ENCODE data around the gene TMUB1. TPM values are rescaled to one million over a fixed set of nuclear protein-coding genes. Genes with fewer than 3 reads are reported as not detected.

TMUB1 gene
- polyA plus RNA-seq, 3 donors from 2014 or later, result 47.5 to 57.5 (median 49.6) TPM

DNA sequence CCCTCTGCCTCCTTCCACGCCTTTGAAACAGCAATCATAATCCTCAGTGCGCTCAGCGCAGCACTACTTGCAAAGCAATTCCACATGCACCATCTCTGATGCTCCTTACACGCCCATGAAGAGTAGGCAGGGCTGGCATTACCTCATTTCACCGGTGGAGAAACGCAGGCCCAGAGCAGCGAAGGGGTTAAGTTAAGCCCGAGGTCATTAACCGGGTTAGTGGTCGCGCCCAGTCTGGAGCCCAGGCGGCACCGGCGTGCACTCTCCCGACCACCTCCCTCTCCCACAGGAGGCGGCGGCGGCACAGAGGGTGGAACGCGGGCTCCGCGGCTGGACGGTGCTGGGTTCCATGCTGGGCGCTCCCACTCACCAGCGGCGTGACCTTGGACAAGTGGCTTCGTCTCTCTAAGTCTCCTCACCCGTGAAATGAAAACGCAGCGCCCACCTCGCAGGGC is 3.2 kb downstream of the TMUB1 start:
- Mint-ChIP-seq H3K27ac (peak overlapping the region; percentile 53 to 84 (median 78)), H3K9me3 (no peaks in the 10 kb centered on the region), H3K36me3 (peaks cover 0 to 4% (median 0%) of the 10 kb centered on the region in 3 donors), H3K4me3 (peak overlapping the region; percentile 82 to 88 (median 85)), H3K4me1 (peaks cover 33 to 39% of the 10 kb centered on the region in 2 donors), H3K27me3 (ENCODE audit: low read depth in 3 of 3) (peaks cover 0 to 14% (median 2%) of the 10 kb centered on the region in 3 donors)
- no peak for DNase-seq

DNA sequence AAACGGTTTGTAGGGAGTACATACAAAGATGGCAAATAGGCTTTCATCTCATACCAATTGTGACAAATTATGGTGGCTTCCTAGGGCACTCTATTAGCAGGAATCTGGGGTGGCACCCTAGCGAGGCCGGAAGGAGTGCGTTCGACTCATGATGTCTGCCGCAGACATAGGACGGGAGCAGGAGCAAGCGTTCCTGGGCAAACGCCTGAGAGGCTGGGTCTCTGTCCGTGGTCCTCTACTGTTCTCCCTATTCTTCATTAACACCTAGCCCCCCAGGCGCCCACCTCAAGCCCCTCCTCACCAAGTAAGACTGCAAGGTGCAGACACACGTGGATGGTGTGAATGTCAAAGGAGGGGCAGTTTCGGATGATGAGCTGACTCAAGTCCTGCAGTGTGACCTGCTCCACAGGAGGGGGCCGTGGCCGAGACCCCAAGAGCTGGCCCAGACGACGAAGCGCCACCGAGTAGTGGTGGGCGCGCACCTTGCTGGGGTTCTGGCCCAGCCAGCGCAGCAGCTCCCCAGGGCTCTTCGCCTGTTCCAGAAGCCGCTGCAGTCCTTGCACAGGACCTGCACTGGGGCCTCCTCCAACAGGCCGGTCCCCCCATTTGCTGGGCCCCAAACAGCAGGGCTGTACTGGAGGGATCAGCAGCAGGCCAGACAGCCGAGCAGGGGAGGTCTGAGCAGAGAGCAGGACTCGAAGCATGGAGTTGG is 3.9 kb downstream of the TMUB1 start:
- H3K4me1 Mint-ChIP-seq, result peaks cover 29 to 35% of the 10 kb centered on the region in 2 donors
- H3K4me3 Mint-ChIP-seq, result peak overlapping the region; percentile 82 to 88 (median 85)
- no peak for DNase-seq
- H3K36me3 Mint-ChIP-seq, result peaks cover 0 to 4% (median 0%) of the 10 kb centered on the region in 3 donors
- peak overlapping the region; percentile 23 to 88 (median 80) for H3K27ac Mint-ChIP-seq
- H3K27me3 Mint-ChIP-seq (ENCODE audit: low read depth in 3 of 3), result peaks cover 0 to 11% (median 2%) of the 10 kb centered on the region in 3 donors
- no peaks in the 10 kb centered on the region for H3K9me3 Mint-ChIP-seq

DNA sequence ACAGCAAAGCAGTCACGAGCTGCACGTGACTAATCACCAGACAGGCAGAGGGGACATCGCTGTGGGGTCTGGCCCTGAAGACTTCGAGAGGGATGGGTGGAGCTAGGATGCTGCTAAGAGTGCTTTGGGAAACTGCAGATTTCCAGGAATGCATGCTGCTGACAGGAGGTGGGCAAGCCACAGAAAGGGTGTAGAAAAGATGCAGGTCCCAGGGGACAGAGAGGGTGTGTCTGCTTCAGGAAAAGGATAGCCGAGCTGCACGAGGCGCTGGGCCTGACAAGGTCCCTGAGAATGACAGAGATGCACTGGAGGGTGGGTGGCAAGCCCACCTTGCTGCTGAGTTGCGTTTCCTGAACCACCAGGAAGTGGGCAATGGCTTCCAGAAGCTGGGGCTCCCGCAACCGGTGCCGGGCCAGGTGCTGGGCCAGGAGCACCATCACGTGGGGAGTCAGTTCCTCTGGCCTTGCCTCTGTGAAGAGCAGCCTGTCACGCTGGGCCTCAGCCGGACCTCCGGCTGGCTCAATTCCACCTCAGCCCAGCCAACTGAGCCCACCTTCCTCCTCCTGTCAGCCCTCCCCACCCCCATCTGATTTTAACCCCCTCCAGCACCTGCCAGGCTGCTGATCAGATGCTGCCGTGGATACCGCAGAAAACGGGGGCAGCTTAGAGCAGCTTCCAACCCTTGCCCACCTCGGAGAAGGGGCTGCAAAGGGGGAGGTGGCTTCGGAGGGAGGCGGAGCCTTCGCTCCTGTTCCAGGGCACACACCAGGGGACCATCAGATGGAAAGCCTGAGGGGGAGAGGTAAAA is 4.9 kb downstream of the TMUB1 start:
- peak overlapping the region in 5 of 6 donors; percentile 40 to 88 (median 64) for H3K27ac Mint-ChIP-seq
- H3K9me3 Mint-ChIP-seq, result no peaks in the 10 kb centered on the region
- no peak for DNase-seq
- H3K4me1 Mint-ChIP-seq, result peaks cover 24 to 27% of the 10 kb centered on the region in 2 donors
- H3K36me3 Mint-ChIP-seq, result peaks cover 0 to 4% (median 0%) of the 10 kb centered on the region in 3 donors
- peaks cover 0 to 7% (median 2%) of the 10 kb centered on the region in 3 donors for H3K27me3 Mint-ChIP-seq (ENCODE audit: low read depth in 3 of 3)
- peak overlapping the region; percentile 76 to 85 (median 82) for H3K4me3 Mint-ChIP-seq

DNA sequence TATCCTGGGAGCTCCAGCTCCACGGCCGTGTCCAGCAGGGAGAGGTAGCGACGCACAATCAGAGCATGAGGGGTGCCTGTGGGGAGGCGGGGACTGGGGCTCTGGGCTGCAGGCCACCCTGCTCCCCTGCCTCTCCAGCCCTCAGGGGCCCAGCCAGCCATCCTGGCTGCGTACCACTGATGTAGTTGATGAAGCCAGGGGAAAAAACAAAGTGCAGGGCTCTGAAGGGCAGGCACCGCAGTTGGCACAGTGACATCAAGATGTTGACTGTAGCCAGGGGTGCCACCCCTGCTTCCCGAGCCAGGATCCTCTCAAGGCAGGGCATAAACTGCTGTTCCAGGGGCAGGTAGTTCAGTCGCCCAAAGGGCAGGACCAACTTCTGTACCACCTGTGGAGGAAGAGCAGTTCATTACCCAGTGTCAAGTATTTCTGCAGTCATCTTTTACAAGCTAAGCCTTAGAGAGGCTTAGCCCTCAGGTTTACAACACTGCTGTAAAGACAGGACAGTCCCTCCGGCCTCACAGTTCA is 5.5 kb downstream of the TMUB1 start:
- Mint-ChIP-seq H3K9me3 (no peaks in the 10 kb centered on the region), H3K4me1 (peaks cover 22 to 24% of the 10 kb centered on the region in 2 donors), H3K27me3 (ENCODE audit: low read depth in 3 of 3) (peaks cover 0 to 7% (median 2%) of the 10 kb centered on the region in 3 donors), H3K36me3 (peaks cover 0 to 4% (median 0%) of the 10 kb centered on the region in 3 donors), H3K27ac (peak overlapping the region in 4 of 6 donors; percentile 40 to 74 (median 66)), H3K4me3 (peak overlapping the region; percentile 41 to 85 (median 56))
- DNase-seq, result no peak

DNA sequence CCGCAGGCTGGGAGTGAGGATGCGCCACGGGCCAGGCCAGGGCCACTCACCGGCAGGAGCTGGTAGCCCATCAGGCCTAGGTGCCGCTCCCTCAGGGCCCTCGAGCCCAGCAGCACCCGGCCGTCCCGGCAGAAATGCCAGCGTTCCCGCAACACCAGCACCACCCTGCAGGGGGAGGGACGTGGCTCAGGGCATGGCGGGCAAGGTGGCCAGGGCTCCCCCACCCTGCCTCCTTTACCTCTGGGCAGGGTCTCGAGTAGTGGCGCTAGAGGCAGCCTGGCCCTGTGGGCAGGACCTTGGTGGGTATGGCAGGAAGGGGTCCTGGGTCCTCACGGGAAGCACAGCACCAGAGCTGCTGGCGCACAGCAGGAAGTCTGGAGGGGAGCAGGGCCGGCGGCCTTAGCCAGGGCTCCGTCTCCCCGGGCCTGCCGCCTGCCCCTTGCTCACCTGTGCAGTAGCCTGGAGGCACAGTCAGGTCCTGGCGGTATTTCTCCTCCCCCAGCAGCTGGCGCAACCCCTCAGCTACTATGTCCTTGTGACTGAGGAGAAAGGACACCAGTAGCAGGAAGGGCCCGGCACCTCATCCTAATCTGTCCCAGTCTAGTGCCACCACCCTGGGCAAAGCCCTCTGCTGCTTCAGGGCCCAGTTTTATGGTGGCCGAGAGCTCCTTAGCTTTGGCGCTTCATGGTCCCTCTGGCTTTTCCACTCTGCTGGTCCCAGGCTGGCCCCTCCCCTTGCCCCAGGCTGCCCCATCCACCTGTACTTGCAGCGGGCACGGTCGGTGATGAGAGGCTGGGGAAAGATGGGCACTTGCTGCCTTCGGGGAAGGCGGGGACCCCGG is 6.2 kb downstream of the TMUB1 start:
- Mint-ChIP-seq H3K27me3 (ENCODE audit: low read depth in 3 of 3) (peaks cover 0 to 7% (median 0%) of the 10 kb centered on the region in 3 donors), H3K4me1 (peaks cover 18 to 20% of the 10 kb centered on the region in 2 donors), H3K4me3 (no peak overlapping the region), H3K36me3 (peaks cover 0 to 4% (median 0%) of the 10 kb centered on the region in 3 donors), H3K27ac (no peak overlapping the region), H3K9me3 (no peaks in the 10 kb centered on the region)
- no peak for DNase-seq

DNA sequence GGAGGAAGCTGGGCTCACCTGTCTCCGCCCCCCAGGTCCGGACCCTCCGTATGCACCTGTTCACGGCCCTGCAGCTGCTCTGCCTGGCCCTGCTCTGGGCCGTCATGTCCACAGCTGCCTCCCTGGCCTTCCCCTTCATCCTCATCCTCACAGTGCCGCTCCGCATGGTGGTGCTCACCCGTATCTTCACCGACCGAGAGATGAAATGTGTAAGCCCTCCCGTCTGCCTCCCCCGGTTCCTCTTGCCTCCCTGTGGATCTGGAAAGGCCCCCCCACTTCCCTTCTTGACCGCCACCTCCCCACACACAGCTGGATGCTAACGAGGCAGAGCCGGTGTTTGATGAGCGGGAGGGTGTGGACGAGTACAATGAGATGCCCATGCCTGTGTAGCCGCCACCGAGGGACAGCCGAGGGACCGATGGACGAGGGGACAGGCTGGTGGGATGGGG is 7.3 kb downstream of the TMUB1 start:
- Mint-ChIP-seq H3K36me3 (peaks cover 0 to 4% (median 0%) of the 10 kb centered on the region in 3 donors), H3K9me3 (no peaks in the 10 kb centered on the region), H3K27me3 (ENCODE audit: low read depth in 3 of 3) (peaks cover 0 to 7% (median 0%) of the 10 kb centered on the region in 3 donors), H3K4me3 (no peak overlapping the region), H3K27ac (no peak overlapping the region), H3K4me1 (peaks cover 16 to 20% of the 10 kb centered on the region in 2 donors)
- no peak for DNase-seq

DNA sequence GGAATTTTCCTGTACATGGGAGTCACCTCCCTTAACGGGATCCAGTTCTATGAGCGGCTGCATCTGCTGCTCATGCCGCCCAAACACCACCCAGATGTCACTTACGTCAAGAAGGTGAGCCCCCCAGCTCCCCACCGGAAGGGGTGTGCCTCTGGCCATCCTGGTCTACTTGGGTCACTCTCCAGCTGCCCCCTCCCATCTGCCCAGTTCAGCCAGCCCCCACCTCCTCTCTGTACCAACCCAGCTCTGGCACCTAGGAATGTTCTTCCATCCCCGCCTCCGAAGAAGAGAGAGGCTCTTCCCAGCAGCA is 7.7 kb downstream of the TMUB1 start:
- H3K36me3 Mint-ChIP-seq, result peaks cover 0 to 7% (median 0%) of the 10 kb centered on the region in 3 donors
- peaks cover 0 to 7% (median 0%) of the 10 kb centered on the region in 3 donors for H3K27me3 Mint-ChIP-seq (ENCODE audit: low read depth in 3 of 3)
- no peaks in the 10 kb centered on the region for H3K9me3 Mint-ChIP-seq
- no peak overlapping the region for H3K27ac Mint-ChIP-seq
- DNase-seq, result no peak
- no peak overlapping the region for H3K4me3 Mint-ChIP-seq
- H3K4me1 Mint-ChIP-seq, result peaks cover 16 to 20% of the 10 kb centered on the region in 2 donors

DNA sequence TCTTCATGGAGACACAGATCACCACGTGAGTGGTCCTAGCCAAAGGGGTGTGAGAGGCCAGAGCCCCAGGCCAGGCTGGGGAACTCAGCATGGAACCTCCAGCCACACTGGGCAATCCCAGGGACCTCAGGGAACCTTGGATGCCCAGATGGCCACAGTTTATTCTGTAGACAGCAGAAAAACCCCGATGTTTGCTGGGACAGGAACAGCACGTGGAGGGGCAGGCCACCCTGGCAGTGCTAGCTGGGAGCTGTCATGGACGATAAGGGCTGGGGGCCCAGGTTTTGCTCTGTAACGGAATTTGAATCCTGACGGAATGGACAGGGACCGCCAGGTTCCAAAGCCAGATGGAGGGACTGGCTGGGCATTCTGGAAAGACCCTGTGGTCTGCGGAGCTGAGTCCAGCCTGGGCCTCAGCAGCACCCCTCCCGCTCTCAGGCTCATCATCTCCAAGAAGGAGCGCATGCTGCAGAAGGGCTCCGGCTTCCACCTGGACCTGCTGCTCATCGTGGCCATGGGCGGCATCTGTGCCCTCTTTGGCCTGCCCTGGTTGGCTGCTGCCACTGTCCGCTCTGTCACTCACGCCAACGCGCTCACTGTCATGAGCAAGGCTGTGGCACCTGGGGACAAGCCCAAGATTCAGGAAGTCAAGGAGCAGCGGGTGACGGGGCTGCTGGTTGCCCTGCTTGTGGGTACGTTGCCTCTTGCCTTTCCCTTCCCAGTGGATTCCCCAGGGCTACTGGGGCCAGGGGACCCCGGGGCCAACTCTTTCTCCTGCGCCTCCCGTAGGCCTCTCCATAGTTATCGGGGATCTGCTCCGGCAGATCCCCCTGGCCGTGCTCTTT is 8.3 kb downstream of the TMUB1 start:
- Mint-ChIP-seq H3K9me3 (no peaks in the 10 kb centered on the region), H3K4me1 (peaks cover 16 to 19% of the 10 kb centered on the region in 2 donors), H3K4me3 (no peak overlapping the region), H3K27ac (no peak overlapping the region), H3K36me3 (peaks cover 0 to 8% (median 0%) of the 10 kb centered on the region in 3 donors), H3K27me3 (ENCODE audit: low read depth in 3 of 3) (peaks cover 0 to 7% (median 0%) of the 10 kb centered on the region in 3 donors)
- no peak for DNase-seq

DNA sequence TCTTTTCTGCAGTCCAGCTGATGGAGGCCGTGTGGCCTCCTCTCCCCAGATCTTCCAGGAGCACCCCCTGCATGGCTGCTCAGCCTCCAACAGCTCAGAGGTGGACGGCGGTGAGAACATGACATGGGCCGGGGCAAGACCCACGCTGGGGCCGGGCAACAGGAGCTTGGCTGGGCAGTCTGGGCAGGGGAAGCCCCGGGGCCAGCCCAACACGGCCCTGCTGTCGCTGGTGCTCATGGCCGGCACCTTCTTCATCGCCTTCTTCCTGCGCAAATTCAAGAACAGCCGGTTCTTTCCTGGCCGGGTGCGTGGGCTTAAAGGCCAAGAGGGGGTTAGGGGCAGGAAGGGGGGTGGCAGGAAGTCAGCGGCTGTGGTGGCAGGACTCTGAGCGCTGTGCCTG is 9.3 kb downstream of the TMUB1 start:
- H3K27ac Mint-ChIP-seq, result peak overlapping the region in 1 of 6 donors; percentile 28
- no peak overlapping the region for H3K4me3 Mint-ChIP-seq
- H3K36me3 Mint-ChIP-seq, result peaks cover 0 to 14% (median 4%) of the 10 kb centered on the region in 3 donors
- H3K9me3 Mint-ChIP-seq, result no peaks in the 10 kb centered on the region
- H3K27me3 Mint-ChIP-seq (ENCODE audit: low read depth in 3 of 3), result peaks cover 0 to 5% (median 0%) of the 10 kb centered on the region in 3 donors
- H3K4me1 Mint-ChIP-seq, result peaks cover 8% of the 10 kb centered on the region in 2 donors
- no peak for DNase-seq

DNA sequence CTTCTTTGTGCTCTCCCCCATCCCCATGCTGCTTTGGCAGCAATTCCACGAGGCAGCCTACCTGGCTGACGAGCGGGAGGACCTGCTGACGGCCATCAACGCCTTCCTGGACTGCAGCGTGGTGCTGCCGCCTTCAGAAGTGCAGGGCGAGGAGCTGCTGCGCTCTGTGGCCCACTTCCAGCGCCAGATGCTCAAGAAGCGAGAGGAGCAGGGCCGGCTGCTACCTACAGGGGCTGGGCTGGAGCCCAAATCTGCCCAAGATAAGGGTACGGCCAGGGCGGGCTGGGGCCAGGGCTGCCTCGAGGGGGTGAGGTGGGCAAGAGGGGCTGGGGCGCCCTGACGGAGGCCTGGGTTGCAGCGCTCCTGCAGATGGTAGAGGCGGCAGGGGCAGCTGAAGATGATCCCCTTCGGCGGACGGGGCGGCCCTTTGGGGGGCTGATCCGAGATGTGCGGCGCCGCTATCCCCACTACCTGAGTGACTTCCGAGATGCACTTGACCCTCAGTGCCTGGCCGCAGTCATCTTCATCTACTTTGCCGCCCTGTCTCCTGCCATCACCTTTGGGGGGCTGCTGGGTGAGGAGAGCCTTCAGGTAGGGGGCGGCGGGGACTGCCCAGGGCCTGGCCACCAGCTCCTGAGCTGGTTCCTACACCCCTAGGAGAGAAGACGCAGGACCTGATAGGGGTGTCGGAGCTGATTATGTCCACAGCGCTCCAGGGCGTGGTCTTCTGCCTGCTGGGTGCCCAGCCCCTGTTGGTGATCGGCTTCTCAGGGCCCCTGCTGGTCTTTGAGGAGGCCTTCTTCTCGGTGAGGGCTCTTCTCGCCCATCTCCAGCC is 12.0 kb downstream of the TMUB1 start:
- no peaks in the 10 kb centered on the region for H3K4me1 Mint-ChIP-seq
- no peaks in the 10 kb centered on the region for H3K27me3 Mint-ChIP-seq (ENCODE audit: low read depth in 3 of 3)
- DNase-seq, result no peak
- H3K27ac Mint-ChIP-seq, result no peak overlapping the region
- H3K36me3 Mint-ChIP-seq, result peaks cover 0 to 22% (median 4%) of the 10 kb centered on the region in 3 donors
- H3K9me3 Mint-ChIP-seq, result no peaks in the 10 kb centered on the region
- H3K4me3 Mint-ChIP-seq, result no peak overlapping the region

DNA sequence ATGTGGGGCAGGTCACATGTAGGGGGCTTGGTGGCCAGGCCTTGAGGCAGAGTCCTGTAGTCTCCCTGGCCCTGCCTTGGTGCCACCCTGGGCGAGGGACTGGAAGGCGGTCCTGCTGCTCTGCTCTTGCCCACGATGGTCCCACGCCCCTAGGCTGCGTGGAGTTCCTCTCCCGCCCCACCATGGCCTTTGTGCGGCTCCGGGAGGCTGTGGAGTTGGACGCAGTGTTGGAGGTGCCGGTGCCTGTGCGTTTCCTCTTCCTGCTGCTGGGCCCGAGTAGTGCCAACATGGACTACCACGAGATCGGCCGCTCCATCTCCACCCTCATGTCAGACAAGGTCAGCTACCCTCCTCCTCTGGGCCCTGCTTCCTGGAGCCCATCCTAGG is 12.7 kb downstream of the TMUB1 start:
- DNase-seq, result no peak
- Mint-ChIP-seq H3K9me3 (no peaks in the 10 kb centered on the region), H3K36me3 (peaks cover 0 to 20% (median 4%) of the 10 kb centered on the region in 3 donors), H3K4me1 (no peaks in the 10 kb centered on the region), H3K27me3 (ENCODE audit: low read depth in 3 of 3) (no peaks in the 10 kb centered on the region), H3K27ac (no peak overlapping the region), H3K4me3 (no peak overlapping the region)
